Neural cell (in vitro differentiated cells): ENCODE measurements around the gene FECH. TPM values are rescaled to one million over a fixed set of nuclear protein-coding genes. Genes with fewer than 3 reads are reported as not detected.

Source experiments
- H2AFZ ChIP-seq: fragments of 200-600, 300-800 bp; sonication (generic), shearing (Covaris generic); 2 replicates; pipeline ENCODE4 v1.6.0; 2014; ENCODE audit warnings: low read depth, mild to moderate bottlenecking, antibody characterized with exemption, low read length, moderate library complexity
- H3F3A ChIP-seq: fragments of 200-600 bp; shearing (Covaris generic); 2 replicates; pipeline ENCODE4 v1.6.1; 2016; ENCODE audit warnings: mild to moderate bottlenecking, moderate library complexity, mixed read lengths, antibody characterized with exemption, low read length; ENCODE audit not compliant: insufficient read depth, poor library complexity, severe bottlenecking
- H3K27ac ChIP-seq: fragments of 200-600, 300-800 bp; sonication (generic), shearing (Covaris generic); 2 replicates; pipeline ENCODE4 v1.5.1; 2014; ENCODE audit warnings: mild to moderate bottlenecking, low read length, moderate library complexity
- H3K27me3 ChIP-seq: fragments of 300-800, 200-600 bp; sonication (generic), shearing (Covaris generic); 2 replicates; pipeline ENCODE4 v1.6.0; 2014; ENCODE audit warnings: mild to moderate bottlenecking, low read depth, low read length, moderate library complexity; ENCODE audit not compliant: insufficient read depth
- H3K36me3 ChIP-seq: fragments of 300-800, 200-600 bp; sonication (generic), shearing (Covaris generic); 2 replicates; pipeline ENCODE4 v1.5.1; 2014; ENCODE audit warnings: mild to moderate bottlenecking, antibody characterized with exemption, low read length, moderate library complexity; ENCODE audit not compliant: insufficient read depth
- H3K4me2 ChIP-seq: fragments of 300-800, 200-600 bp; sonication (generic), shearing (Covaris generic); 2 replicates; pipeline ENCODE4 v1.6.0; 2014; ENCODE audit warnings: mild to moderate bottlenecking, low read length
- H3K4me3 ChIP-seq: fragments of 300-800, 200-600 bp; sonication (generic), shearing (Covaris generic); 2 replicates; pipeline ENCODE4 v1.5.1; 2014; ENCODE audit warnings: mild to moderate bottlenecking, low read length, moderate library complexity
- H3K79me2 ChIP-seq: fragments of 200-600 bp; shearing (Covaris generic); replicated peaks from 2 replicates; pipeline ENCODE4 v1.6.0; 2014; ENCODE audit warnings: mild to moderate bottlenecking, low read length, moderate library complexity; ENCODE audit not compliant: insufficient read depth
- H3K9ac ChIP-seq: fragments of 300-800, 200-600 bp; sonication (generic), shearing (Covaris generic); 2 replicates; pipeline ENCODE4 v1.6.1; 2016; ENCODE audit warnings: mild to moderate bottlenecking, low read length, mixed read lengths
- H3K9me2 ChIP-seq: fragments of 200-600 bp; shearing (Covaris generic); 2 replicates; pipeline ENCODE4 v1.6.1; 2016; ENCODE audit warnings: mild to moderate bottlenecking, low read length, mixed read lengths; ENCODE audit not compliant: insufficient read depth
- H3K9me3 ChIP-seq: fragments of 200-600, 300-800 bp; sonication (generic), shearing (Covaris generic); 2 replicates; pipeline ENCODE4 v1.6.1; 2016; ENCODE audit warnings: mild to moderate bottlenecking, mixed run types, low read length, moderate library complexity, mixed read lengths
- H4K20me1 ChIP-seq: fragments of 200-600 bp; shearing (Covaris generic); 2 replicates; pipeline ENCODE4 v1.6.1; 2016; ENCODE audit warnings: mild to moderate bottlenecking, mixed run types; ENCODE audit not compliant: insufficient read depth
- CTCF ChIP-seq: fragments of 450-650 bp; IDR thresholded peaks from 2 replicates; pipeline ENCODE4 v1.5.1; 2014; ENCODE audit warnings: antibody characterized with exemption, mild to moderate bottlenecking, moderate library complexity; ENCODE audit not compliant: poor library complexity, severe bottlenecking
- EP300 ChIP-seq: fragments of 450-650 bp; conservative IDR thresholded peaks from 2 replicates; pipeline ENCODE4 v1.6.1; 2014; ENCODE audit warnings: antibody characterized with exemption, mild to moderate bottlenecking, moderate library complexity; ENCODE audit not compliant: poor library complexity, severe bottlenecking
- EZH2 ChIP-seq: fragments of 200-600, 300-800 bp; shearing (Covaris generic), sonication (generic); IDR thresholded peaks from 2 replicates; pipeline ENCODE4 v1.6.1; 2014; ENCODE audit warnings: antibody characterized with exemption, low read length, borderline replicate concordance, mild to moderate bottlenecking; ENCODE audit not compliant: insufficient read depth, poor library complexity, severe bottlenecking
- MXI1 ChIP-seq: fragments of 450-650 bp; conservative IDR thresholded peaks from 2 replicates; pipeline ENCODE4 v1.6.1; 2014; ENCODE audit warnings: antibody characterized with exemption, mild to moderate bottlenecking; ENCODE audit not compliant: poor library complexity, severe bottlenecking
- POLR2AphosphoS5 ChIP-seq: IDR thresholded peaks from 2 replicates; pipeline ENCODE4 v1.6.1; 2012
- RAD21 ChIP-seq: fragments of 450-650 bp; conservative IDR thresholded peaks from 2 replicates; pipeline ENCODE4 v1.6.1; 2014; ENCODE audit warnings: antibody characterized with exemption, mild to moderate bottlenecking, moderate library complexity
- REST ChIP-seq: IDR thresholded peaks from 2 replicates; pipeline ENCODE4 v1.6.1; 2012; ENCODE audit warnings: borderline replicate concordance
- SMC3 ChIP-seq: fragments of 450-650 bp; conservative IDR thresholded peaks from 2 replicates; pipeline ENCODE4 v1.6.1; 2014; ENCODE audit warnings: antibody characterized with exemption, mild to moderate bottlenecking, moderate library complexity; ENCODE audit not compliant: poor library complexity
- TAF1 ChIP-seq: IDR thresholded peaks from 2 replicates; pipeline ENCODE4 v1.6.1; 2012; ENCODE audit warnings: low read depth
- polyA plus RNA-seq: library from polyadenylated mRNA; depleted of rRNA; stranded (reverse); fragments of >200 nt; gene quantifications from 2 replicates; pipeline ENCODE4 v1.2.3, GENCODE V29; 2014

Gene FECH
- polyA plus RNA-seq, 1 donor from 2014 or later = 17.1 TPM

DNA sequence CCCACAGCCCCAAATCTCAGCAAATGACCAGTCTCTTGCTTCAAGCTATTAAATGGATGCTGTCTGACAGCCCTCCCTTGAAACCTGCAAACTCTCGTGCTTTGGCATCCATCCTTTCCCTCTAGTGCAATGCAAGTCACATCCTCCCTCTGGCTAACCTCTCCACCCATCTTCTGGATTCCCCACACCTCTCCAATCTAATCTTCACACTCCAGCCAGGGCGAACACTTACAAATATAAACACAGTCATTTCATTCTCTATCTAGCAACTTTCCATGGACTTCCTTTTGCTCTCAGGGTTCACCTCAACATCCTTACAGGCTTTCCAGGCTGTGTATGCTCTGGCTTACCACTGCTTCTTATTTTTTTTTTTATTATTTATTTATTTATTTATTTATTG is 45.2 kb upstream of the FECH start:
- Histone ChIP-seq H3K9ac (no peak overlapping the region), H3K4me3 (no peak overlapping the region), H3K27me3 (no peaks in the 10 kb centered on the region), H2AFZ (no peak overlapping the region), H3K27ac (no peak overlapping the region), H3K4me2 (no peak overlapping the region), H3K36me3 (no peaks in the 10 kb centered on the region), H3F3A (no peaks in the 10 kb centered on the region), H3K79me2 (no peaks in the 10 kb centered on the region), H3K9me2 (no peaks in the 10 kb centered on the region), H4K20me1 (no peaks in the 10 kb centered on the region), H3K9me3 (no peaks in the 10 kb centered on the region)
- TF ChIP-seq RAD21 (no peak), REST (no peak), MXI1 (no peak), EP300 (no peak), TAF1 (no peak), POLR2AphosphoS5 (no peak), EZH2 (no peak), CTCF (no peak), SMC3 (no peak)

DNA sequence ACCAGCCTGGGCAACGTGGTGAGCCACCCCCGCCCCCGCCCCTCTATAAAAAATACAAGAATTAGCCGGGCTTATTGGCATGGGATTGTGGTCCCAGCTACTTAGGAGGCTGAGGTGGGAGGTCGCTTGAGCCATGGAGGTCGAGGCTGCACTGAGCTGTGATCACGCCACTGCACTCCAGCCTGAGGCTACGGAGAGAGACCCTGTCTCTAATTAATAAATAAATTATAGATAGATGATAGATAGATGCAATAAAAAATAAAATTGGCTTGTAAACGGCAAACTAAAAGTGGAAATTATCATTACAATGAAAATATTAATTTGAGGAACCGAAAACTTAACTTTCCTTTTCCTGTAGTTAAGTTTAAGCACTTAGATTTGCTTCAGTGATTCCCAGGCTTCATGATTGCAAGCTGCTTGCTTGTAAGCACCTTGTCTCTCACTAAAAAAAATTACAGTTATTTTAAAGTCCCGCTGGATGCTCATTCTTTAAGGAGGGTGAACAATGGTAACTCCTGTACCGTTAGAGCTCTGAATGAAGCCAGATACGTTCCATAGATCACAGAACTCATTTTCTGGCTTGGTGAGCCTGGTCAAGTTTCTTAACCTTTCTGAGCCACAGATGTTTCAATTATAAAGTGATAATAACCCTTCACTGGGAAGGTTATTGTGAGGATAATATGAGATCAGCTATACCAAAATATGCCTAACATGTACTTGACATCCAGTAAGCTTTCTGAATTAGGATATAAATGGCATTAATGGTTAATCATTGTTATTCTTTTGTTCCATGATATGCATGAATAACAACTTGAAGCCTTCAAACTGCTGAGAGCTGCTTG is 44.5 kb upstream of the FECH start:
- no peaks in the 10 kb centered on the region for H3K9me3 ChIP-seq
- H4K20me1 ChIP-seq = no peaks in the 10 kb centered on the region
- peak overlapping the region; percentile 54 for H3K9ac ChIP-seq
- no peaks in the 10 kb centered on the region for H3K27me3 ChIP-seq
- H3K36me3 ChIP-seq = no peaks in the 10 kb centered on the region
- H3F3A ChIP-seq = no peaks in the 10 kb centered on the region
- no peak overlapping the region for H2AFZ ChIP-seq
- no peaks in the 10 kb centered on the region for H3K9me2 ChIP-seq
- peak overlapping the region; percentile 71 for H3K4me3 ChIP-seq
- no peak overlapping the region for H3K4me2 ChIP-seq
- no peak for TF ChIP-seq EP300
- no peak for TF ChIP-seq EZH2
- TF ChIP-seq REST = no peak
- no peak for TF ChIP-seq RAD21
- no peak for TF ChIP-seq MXI1
- no peak for TF ChIP-seq POLR2AphosphoS5
- TF ChIP-seq CTCF = no peak
- no peak for TF ChIP-seq TAF1
- no peak for TF ChIP-seq SMC3
- H3K27ac ChIP-seq = no peak overlapping the region
- H3K79me2 ChIP-seq = no peaks in the 10 kb centered on the region
